WTC11 (cell line): ENCODE results near the gene COLQ.

Experiments used
- CREM ChIP-seq: sonication (generic); formaldehyde crosslinking; IDR thresholded peaks from 2 replicates; pipeline ENCODE4 v1.8.1; 2022; ENCODE audit warnings: mild to moderate bottlenecking, missing genetic modification reagents, moderate library complexity
- CTCF ChIP-seq: fragments of 200-600 bp; IDR thresholded peaks from 2 replicates; pipeline ENCODE4 v1.8.0; 2022; ENCODE audit warnings: antibody characterized with exemption
- E2F1 ChIP-seq: sonication (generic); formaldehyde crosslinking; IDR thresholded peaks from 2 replicates; pipeline ENCODE4 v1.8.0; 2022; ENCODE audit warnings: mild to moderate bottlenecking, missing genetic modification reagents
- E2F4 ChIP-seq: sonication (generic); formaldehyde crosslinking; IDR thresholded peaks from 2 replicates; pipeline ENCODE4 v1.8.1; 2022; ENCODE audit warnings: low read depth, mild to moderate bottlenecking, moderate library complexity, missing genetic modification reagents, borderline replicate concordance
- ERG ChIP-seq: fragments of 250-450 bp; sonication (Bioruptor Pico); IDR thresholded peaks from 2 replicates; pipeline ENCODE4 v1.8.0; 2021; ENCODE audit warnings: mild to moderate bottlenecking
- ESRRA ChIP-seq: sonication (generic); formaldehyde crosslinking; IDR thresholded peaks from 2 replicates; pipeline ENCODE4 v1.8.1; 2022; ENCODE audit warnings: mild to moderate bottlenecking, missing genetic modification reagents, borderline replicate concordance
- GRHL2 ChIP-seq: fragments of 250-450 bp; sonication (Bioruptor Pico); IDR thresholded peaks from 2 replicates; pipeline ENCODE4 v1.8.0; 2022; ENCODE audit warnings: mild to moderate bottlenecking, moderate library complexity; ENCODE audit not compliant: insufficient replicate concordance, severe bottlenecking
- MLX ChIP-seq: sonication (generic); formaldehyde crosslinking; IDR thresholded peaks from 2 replicates; pipeline ENCODE4 v1.8.1; 2023; ENCODE audit warnings: mild to moderate bottlenecking, missing genetic modification reagents, moderate library complexity
- NFE2L1 ChIP-seq: sonication (generic); formaldehyde crosslinking; IDR thresholded peaks from 2 replicates; pipeline ENCODE4 v1.8.1; 2023; ENCODE audit warnings: missing genetic modification reagents
- NFYB ChIP-seq: sonication (generic); formaldehyde crosslinking; conservative IDR thresholded peaks from 2 replicates; pipeline ENCODE4 v1.8.0; 2022; ENCODE audit warnings: low read depth, missing genetic modification reagents
- SP1 ChIP-seq: sonication (generic); formaldehyde crosslinking; conservative IDR thresholded peaks from 2 replicates; pipeline ENCODE4 v1.8.1; 2022; ENCODE audit warnings: missing genetic modification reagents
- STAT6 ChIP-seq: sonication (generic); formaldehyde crosslinking; conservative IDR thresholded peaks from 2 replicates; pipeline ENCODE4 v1.8.1; 2023; ENCODE audit warnings: mild to moderate bottlenecking, low read depth, missing genetic modification reagents, moderate library complexity
- ZNF263 ChIP-seq: sonication (generic); formaldehyde crosslinking; IDR thresholded peaks from 2 replicates; pipeline ENCODE4 v1.8.1; 2022; ENCODE audit warnings: low read depth, mild to moderate bottlenecking, moderate library complexity, missing genetic modification reagents

GRCh38 chr3:15403965-15404364 lies 117.5 kb downstream of the COLQ start:
- TF ChIP-seq CTCF = no peak
- no peak for TF ChIP-seq GRHL2 (CRISPR knock-in tag)
- TF ChIP-seq NFE2L1 (CRISPR knock-in tag) = no peak
- no peak for TF ChIP-seq STAT6 (CRISPR knock-in tag)
- TF ChIP-seq NFYB (CRISPR knock-in tag) = no peak
- no peak for TF ChIP-seq CREM (CRISPR knock-in tag)
- no peak for TF ChIP-seq ESRRA
- TF ChIP-seq SP1 (CRISPR knock-in tag) = no peak
- TF ChIP-seq E2F4 (CRISPR knock-in tag) = no peak
- TF ChIP-seq MLX (CRISPR knock-in tag) = no peak
- TF ChIP-seq ERG = no peak
- no peak for TF ChIP-seq E2F1 (CRISPR knock-in tag)
- no peak for TF ChIP-seq ZNF263 (CRISPR knock-in tag)
